OCI-LY7 (cell line): ENCODE measurements around the gene TMEM242.

Source experiments
- EZH2phosphoT487 ChIP-seq: fragments of 200-600 bp; sonication (generic); IDR thresholded peaks from 2 replicates; pipeline ENCODE4 v1.6.1; 2018; ENCODE audit warnings: low read depth, borderline replicate concordance, mild to moderate bottlenecking, mixed run types, antibody characterized with exemption, low read length, moderate library complexity, mixed read lengths
- TF ChIP-seq, protein P1 (sequence below): fragments of 200-600 bp; sonication (generic); conservative IDR thresholded peaks from 2 replicates; pipeline ENCODE4 v1.5.1; 2014; ENCODE audit warnings: mild to moderate bottlenecking, antibody characterized with exemption, low read length, moderate library complexity, mixed read lengths

DNA sequence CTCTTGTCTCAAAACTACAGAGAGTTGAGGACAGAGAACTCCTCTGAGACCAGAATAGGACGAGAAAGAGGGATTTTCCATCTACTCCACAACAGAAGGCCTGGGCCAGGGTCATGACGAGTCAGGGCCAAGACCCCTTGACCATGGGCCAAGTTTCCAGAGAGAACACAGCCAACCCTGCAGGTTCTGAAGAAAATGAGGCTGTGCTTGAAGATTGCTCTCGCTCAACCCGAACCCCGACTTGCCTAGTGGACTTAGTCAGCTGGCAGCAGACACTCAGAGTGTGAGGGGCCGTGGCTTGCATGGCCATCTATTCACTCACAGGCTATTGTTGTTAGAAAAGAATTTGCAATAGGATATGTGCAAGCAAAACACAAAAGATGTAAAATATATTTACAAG, 54.5 kb downstream of the TMEM242 start:
- TF ChIP-seq, protein P1, sequence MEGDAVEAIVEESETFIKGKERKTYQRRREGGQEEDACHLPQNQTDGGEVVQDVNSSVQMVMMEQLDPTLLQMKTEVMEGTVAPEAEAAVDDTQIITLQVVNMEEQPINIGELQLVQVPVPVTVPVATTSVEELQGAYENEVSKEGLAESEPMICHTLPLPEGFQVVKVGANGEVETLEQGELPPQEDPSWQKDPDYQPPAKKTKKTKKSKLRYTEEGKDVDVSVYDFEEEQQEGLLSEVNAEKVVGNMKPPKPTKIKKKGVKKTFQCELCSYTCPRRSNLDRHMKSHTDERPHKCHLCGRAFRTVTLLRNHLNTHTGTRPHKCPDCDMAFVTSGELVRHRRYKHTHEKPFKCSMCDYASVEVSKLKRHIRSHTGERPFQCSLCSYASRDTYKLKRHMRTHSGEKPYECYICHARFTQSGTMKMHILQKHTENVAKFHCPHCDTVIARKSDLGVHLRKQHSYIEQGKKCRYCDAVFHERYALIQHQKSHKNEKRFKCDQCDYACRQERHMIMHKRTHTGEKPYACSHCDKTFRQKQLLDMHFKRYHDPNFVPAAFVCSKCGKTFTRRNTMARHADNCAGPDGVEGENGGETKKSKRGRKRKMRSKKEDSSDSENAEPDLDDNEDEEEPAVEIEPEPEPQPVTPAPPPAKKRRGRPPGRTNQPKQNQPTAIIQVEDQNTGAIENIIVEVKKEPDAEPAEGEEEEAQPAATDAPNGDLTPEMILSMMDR = no peak
- TF ChIP-seq EZH2phosphoT487 = no peak
